Psoas muscle (tissue), 8 donors: ENCODE results near the gene RUFY4. TPM values are rescaled to one million over a fixed set of nuclear protein-coding genes. Genes with fewer than 3 reads are reported as not detected.

ENCODE experiments used
- ATAC-seq, 4 donors: fragments of 200-7000 bp; cut with Tn5 transposase; one replicate each; pipeline ENCODE4 v1.9.1; 2020; ENCODE audit warnings: moderate library complexity in 3 of 4, mild to moderate bottlenecking in 2 of 4
- DNase-seq, 2 donors: peaks; one replicate each; pipeline ENCODE4 v3.0.0-alpha.2; 2020
- H3K27ac ChIP-seq: fragments of 200-600 bp; one replicate; pipeline ENCODE4 v1.8.0; 2022
- H3K27me3 ChIP-seq, 3 donors: fragments of 200-600 bp in 1 of 3; one replicate each; pipeline versions ENCODE4 v1.6.1 to v1.8.0; 2013 to 2022; ENCODE audit warnings: low read length in 2 of 3, mild to moderate bottlenecking in 2 of 3, moderate library complexity in 1 of 3; ENCODE audit not compliant: insufficient read depth in 3 of 3
- H3K36me3 ChIP-seq, 2 donors: fragments of 200-600 bp in 1 of 2; one replicate each; pipeline versions ENCODE4 v1.6.1 to v1.8.0; 2013 to 2022; ENCODE audit warnings: low read depth in 1 of 2, mild to moderate bottlenecking in 1 of 2, moderate library complexity in 1 of 2; ENCODE audit not compliant: insufficient read depth in 1 of 2
- H3K4me1 ChIP-seq: fragments of 200-600 bp; one replicate; pipeline ENCODE4 v1.8.0; 2022
- H3K4me3 ChIP-seq: fragments of 200-600 bp; one replicate; pipeline ENCODE4 v1.8.0; 2022; ENCODE audit warnings: mild to moderate bottlenecking
- H3K9me3 ChIP-seq: fragments of 200-600 bp; one replicate; pipeline ENCODE4 v1.8.0; 2022
- WGBS, 3 donors: extraction: QIAGEN DNeasy Blood & Tissue Kit; methylation state at CpG; one replicate each; pipeline versions ENCODE4 v1.1.6 to v1.1.7; 2013; 5-methylcytosine and 5-hydroxymethylcytosine counted together
- intact Hi-C, 2 donors: fragments of 100-400 bp; cut with DNase I; formaldehyde crosslinking; loops; one replicate each; pipeline versions ENCODE4 v1.11.0 to v1.14.2; 2022
- polyA plus RNA-seq, 3 donors: library from polyadenylated mRNA; stranded (reverse); fragments of 200-250 nt; gene quantifications; one replicate each; pipeline ENCODE4 v1.2.3, GENCODE V29; 2013
- total RNA-seq, 4 donors: library from RNA; stranded (reverse); fragmentation: NEBNext Ultra II Directional in 2 of 4; extraction: Animal tissue kit (Norgen Biotek cat#: 25700) in 2 of 4; gene quantifications; one replicate each; pipeline versions ENCODE4 v1.2.1 to v1.2.4, GENCODE V29; 2021 to 2023
- TF ChIP-seq, protein P1 (sequence below): fragments of 200-600 bp; IDR thresholded peaks from one replicate; pipeline ENCODE4 v1.8.0; 2022; ENCODE audit warnings: antibody characterized with exemption
- donor health status: healthy with polysubstance abuse.
- donor health status: DM: no; HTN: no; CAD: no; lungs with moderate emphysema.
- donor health status: Bipolar disorder and iron deficiency.
- donor health status: healthy.
- donor health status: DM: yes; HTN: yes; CAD: no.
- donor health status: DM: no; HTN: no; CAD: no.
- donor health status: DM: no; HTN: no; CAD: no.
- donor health status: DM: yes; HTN: yes; CAD: no.

Gene RUFY4
- total and polyA plus RNA-seq, 7 donors: 0.01 to 0.03 TPM; not detected in 5

DNA sequence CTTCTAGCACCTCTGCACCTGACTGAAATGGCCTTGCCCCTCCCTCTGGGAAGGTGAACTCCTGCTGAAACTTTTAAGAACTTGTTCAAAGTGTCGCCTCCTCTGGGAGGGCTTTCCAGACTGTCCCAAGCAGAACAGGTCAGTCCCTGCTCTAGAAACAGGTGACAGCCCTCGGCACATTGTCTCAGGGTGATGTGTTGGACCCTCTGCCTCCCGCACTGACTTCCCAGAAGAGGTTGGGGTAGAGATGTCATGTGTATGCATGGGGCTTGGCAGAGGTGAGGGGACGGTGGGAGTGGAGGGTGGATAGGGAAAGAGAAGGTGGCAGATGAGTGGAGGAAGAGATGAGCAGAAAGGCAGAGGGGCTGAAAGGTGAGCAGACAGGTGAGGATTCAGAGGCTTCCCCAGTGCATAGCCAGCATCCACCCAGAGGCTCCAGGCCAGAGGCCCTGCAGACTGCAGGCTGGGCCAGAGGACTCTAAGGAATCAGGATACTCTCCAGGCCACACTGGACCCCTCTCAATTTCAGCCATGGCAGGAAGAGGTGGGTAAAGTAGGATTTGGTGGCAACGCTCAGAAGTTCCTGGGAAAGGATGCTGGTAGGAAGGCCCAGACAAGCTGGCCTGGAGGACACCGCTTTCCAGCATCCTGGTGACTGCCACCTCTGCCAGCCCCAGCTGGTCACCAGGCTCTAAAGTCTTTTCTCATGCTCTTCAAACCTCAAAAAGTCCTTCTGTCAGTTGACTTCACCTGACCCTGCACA, 41.4 kb upstream of the RUFY4 start:
- Histone ChIP-seq H3K36me3 (no peaks in the 10 kb centered on the region), H3K9me3 (no peaks in the 10 kb centered on the region), H3K4me3 (no peak overlapping the region), H3K4me1 (peaks cover 38% of the 10 kb centered on the region), H3K27ac (no peak overlapping the region), H3K27me3 (no peaks in the 10 kb centered on the region)
- ATAC-seq (no peak), DNase-seq (no peak)
- intact Hi-C loops: no loop called here
- TF ChIP-seq, protein P1, sequence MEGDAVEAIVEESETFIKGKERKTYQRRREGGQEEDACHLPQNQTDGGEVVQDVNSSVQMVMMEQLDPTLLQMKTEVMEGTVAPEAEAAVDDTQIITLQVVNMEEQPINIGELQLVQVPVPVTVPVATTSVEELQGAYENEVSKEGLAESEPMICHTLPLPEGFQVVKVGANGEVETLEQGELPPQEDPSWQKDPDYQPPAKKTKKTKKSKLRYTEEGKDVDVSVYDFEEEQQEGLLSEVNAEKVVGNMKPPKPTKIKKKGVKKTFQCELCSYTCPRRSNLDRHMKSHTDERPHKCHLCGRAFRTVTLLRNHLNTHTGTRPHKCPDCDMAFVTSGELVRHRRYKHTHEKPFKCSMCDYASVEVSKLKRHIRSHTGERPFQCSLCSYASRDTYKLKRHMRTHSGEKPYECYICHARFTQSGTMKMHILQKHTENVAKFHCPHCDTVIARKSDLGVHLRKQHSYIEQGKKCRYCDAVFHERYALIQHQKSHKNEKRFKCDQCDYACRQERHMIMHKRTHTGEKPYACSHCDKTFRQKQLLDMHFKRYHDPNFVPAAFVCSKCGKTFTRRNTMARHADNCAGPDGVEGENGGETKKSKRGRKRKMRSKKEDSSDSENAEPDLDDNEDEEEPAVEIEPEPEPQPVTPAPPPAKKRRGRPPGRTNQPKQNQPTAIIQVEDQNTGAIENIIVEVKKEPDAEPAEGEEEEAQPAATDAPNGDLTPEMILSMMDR: no peak
- WGBS, 3 donors: 94 to 95% (median 95%) methylated on average over 6 of the region's 6 CpGs

DNA sequence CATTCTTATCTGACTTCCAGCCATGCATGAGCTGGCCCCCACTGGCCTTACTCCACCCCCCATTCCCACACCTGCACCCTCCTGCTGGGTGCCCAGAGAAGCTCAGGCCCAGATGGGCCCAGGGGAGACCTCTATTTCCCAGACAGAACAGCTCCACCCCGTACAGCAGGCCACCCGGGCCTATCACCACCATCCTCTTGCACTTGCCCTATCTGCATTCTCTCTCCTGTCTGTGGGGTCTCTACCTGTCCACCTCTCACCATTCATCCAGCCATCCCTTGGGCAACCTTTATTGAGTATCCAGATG, 40.9 kb upstream of the RUFY4 start:
- intact Hi-C loops: no loop called here
- WGBS, 3 donors: 75 to 97% (median 87%) methylated on average over 2 of the region's 2 CpGs
- H3K4me1 ChIP-seq: peaks cover 36% of the 10 kb centered on the region
- no peak overlapping the region for H3K4me3 ChIP-seq
- H3K9me3 ChIP-seq: no peaks in the 10 kb centered on the region
- H3K27ac ChIP-seq: no peak overlapping the region
- H3K36me3 ChIP-seq: no peaks in the 10 kb centered on the region
- TF ChIP-seq, protein P1: no peak
- ATAC-seq: no peak
- no peak for DNase-seq
- no peaks in the 10 kb centered on the region for H3K27me3 ChIP-seq

DNA sequence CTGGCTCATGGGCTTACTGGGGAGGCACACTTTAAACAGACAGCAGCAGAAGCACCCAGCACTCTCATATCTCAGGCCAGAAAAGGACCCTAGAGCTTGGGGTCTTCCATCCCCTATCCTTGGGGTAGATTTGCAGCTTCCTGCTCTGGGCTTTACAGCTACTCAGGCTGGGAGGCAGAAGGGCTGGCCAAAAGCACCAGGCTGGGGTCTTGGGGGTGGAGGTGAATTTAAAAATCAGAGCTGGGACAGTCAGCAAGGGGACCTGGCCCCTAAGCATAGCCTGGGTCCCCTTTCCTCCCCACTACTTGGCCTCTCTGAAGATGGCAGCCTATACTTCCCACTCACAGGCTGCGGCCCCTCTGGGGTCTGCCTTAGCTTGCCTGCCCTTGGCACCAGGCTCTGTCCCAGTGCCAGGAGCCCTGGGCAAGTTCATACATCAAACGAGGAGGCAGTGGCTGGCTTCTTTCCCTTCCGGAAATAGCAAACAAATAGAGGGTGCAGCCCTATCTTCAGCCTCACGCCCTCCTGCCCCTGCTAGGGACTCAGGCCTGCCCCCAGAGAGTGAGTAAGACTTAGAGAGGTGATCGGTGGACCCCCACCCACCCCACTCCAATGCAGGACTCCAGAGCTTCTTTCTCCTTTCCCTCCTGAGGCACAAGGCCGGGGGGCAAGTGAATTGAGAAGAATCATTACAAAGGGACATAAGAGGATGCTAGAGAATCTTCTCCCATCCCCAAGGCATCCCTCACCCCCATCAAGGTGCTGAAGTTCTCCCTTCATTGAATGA, 40.3 kb upstream of the RUFY4 start:
- peaks cover 35% of the 10 kb centered on the region for H3K4me1 ChIP-seq
- WGBS, 3 donors: 52 to 68% (median 56%) methylated on average over 6 of the region's 6 CpGs

DNA sequence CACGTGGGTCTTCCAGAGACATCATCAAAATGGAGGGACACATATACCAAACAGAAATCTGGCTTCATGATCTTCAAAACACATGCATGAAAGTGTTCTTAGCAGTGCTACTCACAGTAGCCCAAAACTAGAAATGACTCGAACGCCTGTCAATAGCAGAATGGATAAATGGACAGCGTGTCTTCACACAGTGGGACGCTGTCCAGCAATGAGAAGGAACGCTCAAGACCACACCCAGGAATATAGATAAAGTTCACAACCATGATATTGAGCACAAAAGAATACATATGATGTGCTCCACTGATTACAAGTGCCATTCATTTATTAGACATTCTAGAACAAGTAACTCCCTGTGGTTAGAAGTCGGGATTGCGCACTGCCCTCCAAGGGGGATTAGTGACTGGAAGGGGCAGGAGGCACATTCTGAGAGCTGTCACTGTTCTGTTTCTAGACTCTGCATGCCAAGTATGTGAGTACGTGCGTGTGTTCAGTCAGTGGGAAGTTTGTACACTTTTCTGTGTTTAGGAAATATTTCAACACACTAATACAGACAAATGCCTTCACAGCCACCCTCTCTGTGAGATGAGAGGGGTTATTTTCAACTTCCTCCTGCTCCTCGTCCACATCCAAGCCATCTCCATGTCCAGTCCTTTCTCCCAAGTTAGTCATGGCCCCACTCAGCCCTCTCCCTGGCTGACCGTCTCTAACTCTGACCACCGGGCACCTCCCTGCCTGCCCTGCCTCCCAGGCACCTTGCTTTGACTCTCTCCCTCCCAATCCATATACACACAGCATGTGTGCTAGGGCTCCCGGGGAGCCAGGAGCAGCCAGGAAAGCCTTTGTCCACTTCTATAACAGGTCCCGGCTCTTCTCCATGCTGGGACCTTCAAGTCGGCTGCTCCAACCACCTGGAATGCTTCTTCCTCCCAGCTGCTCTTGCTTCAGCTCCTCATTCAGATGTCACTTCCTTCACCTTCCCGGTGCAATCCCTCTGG, 39.4 kb upstream of the RUFY4 start:
- Histone ChIP-seq H3K27me3 (no peaks in the 10 kb centered on the region), H3K36me3 (no peaks in the 10 kb centered on the region), H3K9me3 (no peaks in the 10 kb centered on the region), H3K4me3 (no peak overlapping the region), H3K4me1 (peaks cover 33% of the 10 kb centered on the region), H3K27ac (no peak overlapping the region)
- ATAC-seq (peak in 3 of 4 donors; percentile 50 to 54 (median 51)), DNase-seq (no peak)
- 55 to 79% (median 66%) methylated on average over 17 of the region's 17 CpGs for WGBS, 3 donors
- TF ChIP-seq, protein P1: no peak
- intact Hi-C loops: loop anchor here (5.0 kb wide), 1 partner anchor 32 kb away; no protein-coding TSS in a partner anchor

More for the DNA sequence above, 40.3 kb upstream of the RUFY4 start:
- intact Hi-C loops: no loop called here
- TF ChIP-seq, protein P1: no peak
- Histone ChIP-seq H3K27ac (no peak overlapping the region), H3K9me3 (no peaks in the 10 kb centered on the region), H3K4me3 (no peak overlapping the region), H3K27me3 (no peaks in the 10 kb centered on the region), H3K36me3 (no peaks in the 10 kb centered on the region)
- DNase-seq: no peak
- no peak for ATAC-seq
